HG02943 (cell line): ENCODE measurements around the gene TP53BP2.
"Not testable (repeated sequence)": the region's sequence is repeated elsewhere in the genome, so short reads cannot be mapped to it uniquely, and the experiment has no call there.

Experiments
- ATAC-seq: cut with Tn5 transposase; IDR thresholded peaks from one replicate; pipeline ENCODE4 v1.9.1; 2021; ENCODE audit warnings: mild to moderate bottlenecking, low read depth, moderate library complexity; ENCODE audit not compliant: unreplicated experiment

TP53BP2 gene

DNA sequence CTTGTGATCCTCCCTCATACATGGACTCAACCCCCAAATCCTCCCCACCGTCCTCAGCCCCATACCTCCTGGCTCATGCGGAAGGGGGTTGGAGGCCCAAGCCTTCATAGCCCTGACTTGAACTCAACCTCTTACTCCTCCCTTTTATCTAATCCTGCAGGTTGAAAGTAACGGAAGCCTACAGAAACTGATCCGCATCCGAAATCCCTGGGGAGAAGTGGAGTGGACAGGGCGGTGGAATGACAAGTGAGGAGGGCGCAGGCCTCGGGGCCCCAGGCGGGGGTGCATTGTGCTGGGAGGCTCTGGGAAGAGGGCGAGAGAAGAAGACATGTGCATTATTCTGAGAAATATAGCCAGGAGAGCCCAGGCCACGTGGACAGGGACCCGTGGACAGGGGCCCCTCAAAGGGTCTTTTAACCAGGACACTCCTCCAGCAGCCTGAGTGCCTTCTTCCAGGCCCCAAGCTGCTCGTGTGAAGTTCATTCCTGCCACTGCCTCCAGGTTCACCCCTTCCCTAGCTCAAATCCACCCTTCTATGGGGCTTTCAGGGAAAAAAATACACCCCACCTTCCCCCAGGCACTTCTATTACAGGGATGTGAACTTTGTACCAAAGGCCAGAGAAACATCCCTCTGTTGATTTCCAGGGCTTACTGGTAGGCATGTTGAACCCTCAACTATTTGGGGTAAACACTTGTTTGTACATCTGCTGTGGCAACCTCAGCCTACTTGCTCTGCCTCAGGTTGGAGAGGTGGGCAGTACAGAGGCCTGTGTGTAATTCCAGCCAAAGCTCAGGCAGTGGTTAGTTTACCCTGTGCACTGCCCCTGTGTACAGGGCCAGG, 94.8 kb downstream of the TP53BP2 start:
- ATAC-seq: no peak

DNA sequence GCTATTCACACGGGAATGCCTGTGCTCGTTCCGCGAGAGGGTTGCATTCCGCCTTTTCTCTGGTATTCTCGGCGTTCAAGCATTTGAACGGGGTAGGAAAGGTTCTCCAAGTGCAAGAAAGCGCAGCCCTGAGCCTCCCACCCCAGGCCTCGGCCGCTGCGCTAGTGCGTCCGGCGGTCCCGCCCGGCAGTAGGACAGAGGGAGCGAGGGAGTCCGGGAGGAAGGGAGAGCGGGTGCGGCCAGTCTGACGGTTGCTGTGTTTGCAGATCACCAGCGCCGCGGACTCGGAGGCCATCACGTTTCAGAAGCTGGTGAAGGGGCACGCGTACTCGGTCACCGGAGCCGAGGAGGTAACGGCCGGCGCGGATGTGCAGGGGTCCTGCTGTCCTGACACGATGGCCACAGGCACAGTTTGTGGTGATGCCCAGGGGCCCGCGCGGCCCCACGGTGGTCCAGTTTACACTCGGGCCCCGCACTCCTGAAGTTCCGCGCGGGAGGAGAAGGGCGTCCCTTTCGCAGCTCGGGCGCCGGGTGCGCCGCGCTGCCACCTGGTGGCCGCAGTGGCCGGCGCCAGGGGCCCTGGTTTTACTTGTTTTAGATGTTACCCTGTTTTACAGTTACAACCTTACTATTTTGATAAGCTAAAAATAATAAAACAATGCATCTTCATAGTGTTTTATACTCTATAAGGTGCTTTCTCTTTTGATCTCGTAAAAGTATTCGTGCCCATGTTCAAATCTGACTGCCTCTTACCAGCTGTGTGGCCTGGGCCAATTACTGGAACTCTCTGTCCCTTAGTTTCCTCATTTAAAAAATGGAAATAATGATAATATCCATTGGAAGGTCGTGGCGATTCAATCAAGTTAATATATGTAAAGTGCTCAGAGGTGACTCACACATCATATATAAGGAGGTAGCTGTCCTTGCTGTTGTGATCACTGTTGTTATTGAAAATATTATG, 96.7 kb downstream of the TP53BP2 start:
- peak; percentile 73 for ATAC-seq

DNA sequence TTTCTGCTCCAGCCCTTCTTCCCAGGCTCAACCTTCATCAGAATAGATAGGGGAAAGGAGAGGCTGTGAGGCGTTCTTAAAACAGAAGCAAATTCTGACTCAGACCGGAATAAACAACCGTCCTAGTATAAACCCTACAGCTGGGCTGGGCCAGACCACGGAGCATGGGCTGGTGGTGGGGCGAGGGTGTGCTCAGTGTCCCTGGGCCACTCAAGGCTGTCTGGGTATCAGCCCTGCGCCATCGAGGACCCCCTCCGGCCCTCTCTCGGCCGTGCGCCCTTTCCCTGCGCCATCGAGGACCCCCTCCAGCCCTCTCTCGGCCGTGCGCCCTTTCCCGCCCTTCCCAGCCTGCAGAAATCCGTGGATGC, 97.4 kb downstream of the TP53BP2 start:
- no peak for ATAC-seq

DNA sequence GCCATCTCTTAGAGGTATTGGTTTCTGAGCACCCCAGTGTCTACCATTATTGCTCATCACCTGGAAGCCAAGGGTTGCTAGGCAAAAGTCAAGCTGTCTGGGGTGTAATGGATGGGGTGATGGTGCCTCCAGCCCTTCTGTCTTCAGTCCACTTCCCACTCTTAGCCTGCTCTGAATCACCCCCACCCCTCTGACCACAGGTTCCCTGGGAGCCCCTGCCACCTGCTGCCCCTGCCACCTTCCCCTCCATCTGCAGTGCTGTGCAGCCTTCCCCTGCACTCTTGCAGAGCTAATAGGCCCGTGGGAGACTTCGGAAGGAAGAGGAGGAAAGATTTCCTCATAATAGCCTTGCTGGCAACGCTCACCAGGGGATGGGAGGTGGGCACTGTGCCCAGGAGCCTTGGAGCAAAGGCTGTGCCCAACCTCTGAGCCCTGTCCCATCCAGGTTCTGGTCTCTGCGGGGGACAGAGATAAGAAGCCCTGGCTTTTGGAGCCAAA, 97.9 kb downstream of the TP53BP2 start:
- no peak for ATAC-seq

DNA sequence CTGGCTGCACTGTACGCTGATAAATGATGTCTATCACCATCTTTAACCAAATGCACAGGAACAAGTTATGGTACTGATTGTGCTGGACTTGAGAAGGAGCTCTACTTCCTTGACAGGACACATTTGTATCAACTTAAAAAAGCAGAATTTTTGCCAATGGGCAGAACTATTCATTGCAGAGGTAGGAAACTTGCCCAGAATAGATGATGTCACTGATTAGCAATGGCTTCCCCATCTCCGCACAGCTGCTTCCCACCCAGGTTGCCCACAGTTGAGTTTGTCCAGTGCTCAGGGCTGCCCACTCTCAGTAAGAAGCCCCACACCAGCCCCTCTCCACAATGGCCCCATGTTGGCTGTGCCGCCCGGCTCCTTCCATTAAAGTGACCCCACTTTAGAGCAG, 100.0 kb downstream of the TP53BP2 start:
- ATAC-seq: no peak

DNA sequence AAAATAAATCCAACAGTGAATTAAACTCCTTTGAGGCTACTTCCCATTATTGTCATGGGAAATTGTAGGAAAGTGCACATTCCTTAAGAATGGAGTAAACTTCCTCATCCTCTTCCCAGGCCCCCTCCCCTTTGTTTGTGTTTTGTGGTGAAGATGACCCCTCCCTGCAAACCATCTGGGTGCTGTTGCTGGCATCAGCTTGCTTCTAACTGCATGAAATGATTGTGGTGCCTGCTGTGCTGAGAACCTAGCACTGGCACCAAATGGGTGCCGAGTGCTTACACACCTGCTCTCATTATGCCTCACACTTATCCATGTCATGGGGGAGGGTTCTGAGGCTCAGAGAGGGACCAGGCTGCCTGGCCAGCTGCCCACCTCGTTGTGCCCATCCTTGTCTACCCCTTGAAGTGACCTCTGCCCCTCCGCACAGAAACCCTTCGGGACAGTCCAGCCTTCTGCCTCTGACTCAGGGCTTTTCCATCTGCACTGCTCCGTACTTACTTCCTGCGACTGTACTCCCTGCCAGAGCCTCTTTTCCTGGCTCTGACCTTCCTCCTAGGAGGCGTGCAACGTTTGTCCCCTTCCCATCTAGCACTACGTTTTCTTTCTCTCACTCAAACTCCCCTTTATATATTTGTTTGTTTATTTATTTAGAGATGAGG, 102.8 kb downstream of the TP53BP2 start:
- no peak for ATAC-seq

DNA sequence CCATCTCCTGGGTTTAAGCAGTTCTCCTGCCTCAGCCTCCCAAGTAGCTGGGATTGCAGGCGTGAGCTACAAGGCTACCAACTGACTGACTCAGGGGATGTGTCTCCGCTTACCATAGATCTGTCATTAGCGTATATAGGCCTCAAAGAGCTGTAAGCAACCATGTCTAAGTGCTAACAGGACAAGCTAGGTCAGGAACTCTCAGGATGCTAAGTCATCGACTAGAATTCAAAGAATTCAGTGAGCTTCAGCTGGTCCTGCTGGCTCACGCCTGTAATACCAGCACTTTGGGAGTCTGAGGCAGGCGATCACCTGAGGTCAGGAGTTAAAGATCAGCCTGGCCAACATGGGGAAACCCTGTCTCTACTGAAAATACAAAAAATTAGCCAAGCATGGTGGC, 103.9 kb downstream of the TP53BP2 start:
- no peak for ATAC-seq

DNA sequence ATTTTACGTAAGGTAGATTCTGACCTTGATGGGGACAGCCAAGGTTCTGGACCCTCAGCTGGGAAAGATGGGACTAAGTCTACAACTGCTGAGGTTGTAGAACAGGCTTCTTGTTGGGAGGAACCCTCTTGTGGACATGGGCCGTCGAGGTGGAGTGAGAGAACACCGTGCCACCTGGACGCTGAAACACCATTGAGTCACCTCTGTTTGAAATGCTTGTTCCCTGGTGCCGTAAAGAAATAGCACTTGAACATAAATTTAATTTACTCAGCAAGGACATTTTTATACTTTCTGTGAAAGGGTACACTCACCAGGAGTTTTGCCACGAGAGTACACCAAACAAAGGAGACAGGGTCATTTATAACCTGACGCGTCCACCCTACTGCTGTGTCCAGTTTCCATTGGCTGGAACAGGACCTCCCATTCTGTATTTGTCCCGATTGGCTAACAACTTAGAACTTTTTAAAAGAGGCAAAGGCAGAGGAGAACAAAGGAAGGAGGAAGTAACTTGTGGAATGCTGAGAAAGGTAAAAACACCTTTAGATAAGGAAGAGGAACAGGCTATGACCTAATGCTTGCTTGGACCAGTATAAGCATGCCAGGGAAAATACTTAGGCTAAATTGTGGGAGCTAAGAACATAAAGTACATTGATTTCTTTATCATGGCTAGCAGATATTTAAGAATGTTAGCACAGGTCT, 105.6 kb downstream of the TP53BP2 start:
- not testable (repeated sequence) for ATAC-seq

DNA sequence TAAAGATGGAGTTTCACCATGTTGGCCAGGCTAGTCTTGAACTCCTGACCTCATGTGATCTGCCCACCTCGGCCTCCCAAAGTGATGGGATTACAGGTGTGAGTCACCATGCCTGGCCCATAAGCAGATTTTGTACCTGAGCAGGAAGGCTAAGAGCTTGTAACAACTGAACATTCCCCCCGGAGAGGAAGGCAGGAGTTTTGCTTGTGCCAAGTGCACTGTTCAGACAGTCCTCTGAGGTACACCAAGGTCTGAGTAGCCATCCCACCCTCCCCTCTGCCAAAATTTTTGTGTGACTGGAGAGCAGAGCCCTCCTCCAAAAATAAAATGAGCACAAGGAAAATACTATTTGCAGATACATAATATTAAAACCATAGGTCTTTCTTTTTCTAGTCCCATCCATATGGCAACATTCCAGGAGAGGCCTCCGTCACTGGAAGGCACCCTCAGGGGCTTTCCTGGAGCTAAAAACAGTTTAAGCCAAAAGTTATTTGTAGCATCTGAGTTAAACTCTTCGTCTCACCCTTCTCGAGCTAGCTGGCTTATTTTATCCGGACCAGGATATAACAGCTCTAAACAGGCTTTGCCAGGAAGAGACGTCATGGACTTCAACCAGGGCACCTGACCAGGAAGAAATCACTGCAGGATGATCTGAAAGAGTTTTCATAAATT, 106.2 kb downstream of the TP53BP2 start:
- ATAC-seq: no peak

DNA sequence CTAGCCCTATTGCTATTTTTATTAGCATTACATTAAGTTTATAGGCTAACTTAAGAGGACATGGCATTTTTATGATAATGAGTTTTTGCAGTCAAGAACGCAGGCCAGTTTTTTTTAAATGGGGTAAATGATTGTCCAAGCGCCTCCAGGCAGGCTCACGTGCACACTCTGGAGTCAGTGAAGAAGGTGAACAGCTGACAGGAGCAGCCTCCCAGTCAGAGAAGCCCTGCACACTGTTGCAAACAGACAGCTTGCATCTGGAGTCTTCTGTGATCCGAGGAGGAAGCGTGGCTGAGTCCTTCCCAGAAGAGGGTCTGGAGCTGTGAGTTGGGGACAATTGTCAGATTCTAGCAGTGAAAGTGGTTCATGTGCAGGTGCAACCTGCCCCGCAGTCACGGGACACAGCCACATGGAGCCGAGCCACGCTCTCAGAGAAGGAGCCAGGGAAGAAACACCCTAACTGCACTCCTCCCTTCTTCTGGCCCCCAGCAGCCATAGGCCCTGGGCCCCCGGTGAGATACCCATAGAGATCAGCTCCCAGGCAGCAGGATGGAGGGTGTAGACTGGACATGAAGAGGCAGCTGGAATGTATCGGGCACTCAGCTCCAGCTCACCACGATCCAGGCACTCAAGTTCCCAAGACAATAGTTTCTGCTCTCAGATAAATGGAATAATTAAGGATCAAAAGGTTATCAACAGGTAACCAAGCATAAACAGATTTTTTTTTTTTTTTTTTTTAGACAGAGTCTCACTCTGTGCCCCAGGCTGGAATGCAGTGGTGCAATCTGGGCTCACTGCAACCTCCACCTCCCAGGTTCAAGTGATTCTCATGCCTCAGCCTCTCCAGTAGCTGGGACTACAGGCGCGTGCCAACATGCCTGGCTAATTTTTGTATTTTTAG, 107.0 kb downstream of the TP53BP2 start:
- no peak for ATAC-seq

DNA sequence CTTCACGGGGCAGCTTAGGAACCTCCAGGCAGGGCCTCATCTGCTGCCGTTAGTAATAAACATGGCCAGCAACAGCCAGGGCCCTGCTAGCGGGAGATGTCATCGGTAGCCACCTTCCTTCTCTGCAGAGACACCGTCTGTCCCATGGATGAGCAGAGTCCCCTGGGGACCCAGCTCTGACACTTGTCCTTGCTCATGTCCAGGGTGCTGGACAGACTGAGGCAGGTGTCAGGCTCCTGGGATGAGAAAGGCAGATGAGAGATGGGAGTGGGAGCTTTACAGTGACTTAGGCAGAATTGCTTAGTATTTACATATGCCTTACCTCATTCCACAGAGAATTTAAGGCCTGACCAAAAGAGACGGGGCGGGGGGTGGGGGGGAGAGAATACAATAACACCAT, 108.4 kb downstream of the TP53BP2 start:
- no peak for ATAC-seq

DNA sequence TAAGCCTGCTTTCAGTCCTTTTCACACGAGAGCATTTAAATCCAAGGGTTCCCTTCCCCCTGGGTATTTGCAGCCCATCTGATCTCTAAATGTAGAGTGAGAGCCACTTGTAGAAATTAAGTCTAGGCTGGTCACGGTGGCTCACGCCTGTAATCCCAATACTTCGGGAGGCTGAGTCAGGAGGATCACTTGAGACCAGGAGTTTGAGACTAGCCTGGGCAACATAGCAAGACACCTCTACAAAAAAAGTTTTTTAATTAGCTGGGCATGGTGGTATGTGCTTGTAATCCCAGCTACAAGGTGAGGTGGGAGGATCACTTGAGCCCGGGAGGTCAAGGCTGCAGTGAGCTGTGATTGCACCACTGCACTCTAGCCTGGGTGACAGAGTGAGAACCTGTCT, 109.1 kb downstream of the TP53BP2 start:
- not testable (repeated sequence) for ATAC-seq

DNA sequence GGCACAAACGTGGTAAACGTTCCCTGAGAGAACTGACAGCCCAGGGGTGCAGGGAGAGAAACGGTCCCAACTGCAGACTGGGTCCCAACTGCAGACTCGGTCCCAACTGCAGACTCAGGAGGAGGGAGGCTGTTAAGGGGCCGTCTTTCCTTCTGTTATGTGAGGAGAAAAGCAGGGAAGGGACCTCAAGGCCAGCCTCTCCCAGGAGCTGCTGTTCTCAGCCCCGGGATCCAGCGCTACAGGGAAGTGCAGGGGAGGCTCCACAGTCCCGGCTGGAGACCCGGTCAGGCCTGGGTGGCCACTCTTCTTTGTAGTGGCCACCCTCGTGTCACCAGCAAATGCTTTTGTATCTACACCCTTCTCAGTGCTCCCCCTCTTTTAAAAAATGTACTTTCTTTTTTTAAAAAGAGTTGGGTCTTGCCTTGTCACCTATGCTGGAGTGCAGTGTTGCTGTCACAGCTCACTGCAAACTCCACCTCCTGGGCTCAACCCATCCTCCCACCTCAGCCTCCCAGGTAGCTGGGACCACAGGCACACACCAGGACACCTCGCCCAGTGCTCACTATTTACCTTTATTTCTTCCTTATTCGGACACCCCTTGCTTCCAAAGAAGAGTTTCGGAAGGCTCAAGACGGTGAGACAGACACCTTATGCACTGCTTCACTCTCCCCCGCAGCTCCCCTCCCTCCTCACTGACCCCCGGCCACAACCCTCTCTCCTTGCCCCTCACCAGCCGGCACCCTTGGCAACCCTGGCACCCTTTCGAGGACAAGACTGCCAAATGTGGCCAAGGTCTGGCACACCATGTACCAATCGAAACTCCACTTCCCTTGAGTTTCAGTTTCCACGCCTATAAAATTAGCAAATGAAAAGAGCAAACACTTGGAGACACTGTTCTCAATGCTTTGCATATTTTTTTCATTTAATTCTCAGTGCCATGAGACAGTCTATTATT, 111.6 kb downstream of the TP53BP2 start:
- no peak for ATAC-seq

DNA sequence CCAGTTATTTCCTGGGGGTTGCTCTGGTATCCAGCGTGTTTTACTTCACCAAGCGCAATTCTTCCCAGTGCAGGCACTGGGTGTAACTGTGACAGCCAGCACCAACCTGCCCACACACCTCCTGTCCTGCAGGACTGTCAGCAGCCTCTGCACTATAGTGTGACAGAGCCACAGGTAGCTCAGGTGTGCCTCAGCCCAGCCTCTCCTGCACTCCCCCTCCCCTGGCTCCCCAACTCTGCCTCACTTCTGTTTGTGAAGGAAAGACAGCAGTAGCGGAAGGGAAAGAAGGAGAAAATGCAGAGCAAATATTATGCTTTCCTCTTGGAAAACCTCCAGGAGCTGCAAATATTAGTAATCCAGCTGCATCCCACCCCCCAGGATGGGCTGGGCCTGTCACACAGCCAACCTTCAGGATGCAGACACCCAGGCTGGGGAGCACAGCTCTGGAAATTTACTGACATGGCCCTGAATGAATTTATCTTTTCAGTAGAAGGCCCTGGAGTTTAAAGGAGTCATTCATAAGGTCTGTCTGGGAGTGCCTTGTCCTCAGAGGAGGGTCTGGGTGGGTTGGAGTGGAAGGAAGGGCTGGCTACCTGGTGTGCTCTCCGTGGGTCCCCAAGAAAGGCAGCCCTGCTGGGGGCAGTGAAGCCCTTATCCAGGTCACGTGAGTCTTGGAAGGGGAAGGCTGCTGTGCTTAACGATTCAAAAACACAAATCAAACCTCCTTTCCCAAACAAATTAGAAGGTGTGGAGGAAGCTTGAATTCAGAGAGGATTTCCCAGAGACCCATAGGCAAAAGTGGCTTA, 112.6 kb downstream of the TP53BP2 start:
- ATAC-seq: no peak

DNA sequence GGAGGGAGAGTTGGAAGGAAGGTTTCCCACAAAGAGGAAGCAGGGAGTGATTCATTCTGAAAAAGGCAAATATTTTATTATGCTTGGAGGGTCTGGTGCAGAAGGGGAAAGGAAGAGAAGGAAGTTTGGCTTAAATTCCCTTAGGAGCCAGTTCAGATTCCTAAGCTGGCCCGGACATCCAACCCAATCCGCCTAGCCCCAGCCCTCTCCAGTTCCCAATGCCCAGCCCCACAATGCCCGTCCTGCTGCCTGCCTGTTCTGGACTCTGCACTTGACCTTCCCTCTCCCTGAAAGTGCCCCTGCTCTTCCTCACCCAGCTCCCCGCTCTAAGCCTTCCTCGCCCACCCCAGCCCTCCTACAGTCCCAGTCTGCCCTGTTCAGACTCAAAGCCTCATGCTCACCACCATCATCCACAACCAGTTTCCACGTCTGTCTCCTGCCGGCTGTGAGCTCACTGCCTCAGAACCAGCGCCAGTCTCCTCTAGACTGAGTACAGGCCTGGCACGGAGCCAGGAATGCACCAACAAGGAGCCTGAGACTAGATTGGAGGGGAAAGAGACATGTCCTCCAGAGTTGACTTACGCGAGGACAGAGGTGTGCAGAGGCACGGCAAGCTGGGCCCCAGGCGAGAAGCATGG, 114.5 kb downstream of the TP53BP2 start:
- no peak for ATAC-seq

DNA sequence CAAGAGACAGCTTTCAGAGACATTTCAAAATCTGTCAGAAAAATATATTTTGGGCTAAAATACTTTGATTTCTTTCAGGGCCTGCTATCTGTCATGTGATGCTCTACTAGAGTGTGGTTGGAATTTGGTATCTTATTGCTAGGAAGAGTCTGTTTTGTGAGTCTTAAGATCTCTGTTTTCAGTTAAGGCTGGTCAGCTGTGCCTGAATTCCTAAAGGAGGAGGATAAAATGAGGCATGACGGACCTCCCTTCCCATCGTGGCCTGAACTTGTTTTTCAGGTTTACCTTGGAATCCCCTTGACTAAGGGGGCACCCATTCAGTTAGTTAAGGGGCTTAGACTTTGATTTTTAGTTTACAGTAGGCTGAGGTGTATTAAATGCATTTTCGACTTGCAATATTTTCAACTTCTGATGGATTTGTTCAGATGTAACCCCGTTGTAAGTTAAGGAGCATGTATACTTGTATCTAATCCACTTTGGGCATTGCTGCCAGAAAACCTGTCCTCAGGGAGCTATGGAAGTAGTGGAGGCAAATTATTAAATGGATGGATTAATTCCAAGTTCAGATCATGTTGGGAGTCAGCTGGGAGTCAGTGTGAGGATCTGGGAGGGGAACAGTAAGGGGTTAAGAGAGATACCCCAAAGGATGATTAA, 115.1 kb downstream of the TP53BP2 start:
- no peak for ATAC-seq
